Cardiac atrium fibroblast (primary cell): ENCODE data around the gene BRIP1. TPM values are rescaled to one million over a fixed set of nuclear protein-coding genes. Genes with fewer than 3 reads are reported as not detected.

Experiments used
- total RNA-seq: library from RNA; depleted of rRNA; stranded (reverse); fragments of >200 nt; gene quantifications from 2 replicates; pipeline ENCODE4 v1.2.3, GENCODE V29; 2015

BRIP1 gene
- total RNA-seq = 1.3 and 3.2 TPM in 2 replicates

GRCh38 chr17:61862975-61863800, at the start of gene BRIP1:
Gene BRIP1 (minus strand): TSS chr17:61863528. CDS start chr17:61861539, 1,989 bp downstream.

Other genes starting within 250 kb of the BRIP1 start
- 6.2 and 7.8 TPM in 2 replicates for gene INTS2, start 64.5 kb upstream of the BRIP1 start, total RNA-seq
- gene MED13, start 201.8 kb upstream of the BRIP1 start, total RNA-seq = 20.6 and 22.7 TPM in 2 replicates